NCI-H446 treated with DMSO at 0.1 percent for 48 hours (cell line): ENCODE data around the gene NCAN.
"Not testable (repeated sequence)": the region's sequence is repeated elsewhere in the genome, so short reads cannot be mapped to it uniquely, and the experiment has no call there.

ENCODE experiments used
- DNase-seq: peaks from one replicate; lab custom pipeline; 2025; lab: John Stamatoyannopoulos, UW

Gene NCAN

DNA sequence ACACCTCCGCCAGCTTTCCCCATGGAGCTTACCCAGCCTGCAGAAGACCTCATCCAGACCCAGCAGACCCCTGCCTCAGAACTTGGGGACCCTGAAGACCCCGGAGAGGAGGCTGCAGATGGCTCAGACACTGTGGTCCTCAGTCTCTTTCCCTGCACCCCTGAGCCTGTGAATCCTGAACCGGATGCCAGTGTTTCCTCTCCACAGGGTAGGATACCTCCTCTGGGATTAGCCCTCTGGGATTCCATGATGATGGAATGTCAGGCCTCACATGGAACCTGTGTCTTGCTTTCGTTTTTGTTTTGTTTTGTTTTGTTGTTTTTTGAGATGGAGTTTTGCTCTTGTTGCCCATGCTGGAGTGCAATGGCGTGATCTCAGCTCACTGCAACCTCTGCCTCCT, 17.8 kb upstream of the NCAN start:
- DNase-seq: no peak

DNA sequence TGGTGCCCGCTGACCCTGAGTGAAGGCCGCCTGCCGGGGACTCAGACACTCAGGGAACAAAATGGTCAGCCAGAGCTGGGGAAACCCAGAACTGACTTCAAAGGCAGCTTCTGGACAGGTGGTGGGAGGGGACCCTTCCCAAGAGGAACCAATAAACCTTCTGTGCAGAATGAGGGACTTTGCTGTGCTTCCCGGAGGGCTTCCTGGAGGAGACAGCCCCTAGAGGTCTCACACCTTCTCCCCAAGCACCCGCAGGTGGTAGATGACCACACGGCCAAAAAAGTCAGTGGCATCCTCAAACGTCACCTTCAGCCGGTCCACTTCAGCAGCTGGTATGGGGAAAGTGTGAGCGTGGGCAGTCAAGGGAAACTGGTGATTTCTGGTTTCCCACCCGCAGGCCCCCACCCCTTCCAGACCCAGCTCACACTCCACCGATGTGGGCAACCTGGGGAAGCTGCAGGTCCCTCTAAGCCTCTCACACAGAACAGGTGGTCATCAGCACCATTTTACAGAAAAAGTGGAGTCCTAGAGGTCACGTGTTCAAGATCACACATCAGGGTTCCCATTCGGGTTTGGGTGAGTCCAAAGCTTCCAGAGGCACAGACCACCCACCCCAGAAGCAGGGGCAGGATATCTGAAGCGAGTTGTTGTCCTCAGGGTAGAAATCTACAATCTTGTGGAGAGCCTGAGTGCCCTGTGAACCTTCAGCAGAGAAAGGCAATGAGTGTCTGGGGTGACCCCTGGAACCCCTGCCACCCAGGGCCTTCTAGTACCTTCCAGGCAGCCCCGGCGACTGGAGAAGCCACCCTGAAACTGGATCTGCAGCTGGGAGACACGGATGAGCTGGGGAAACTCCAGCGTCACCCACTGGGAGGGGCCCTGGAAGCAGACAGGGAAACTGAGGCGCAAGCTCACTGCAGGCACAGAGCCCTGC, 9.8 kb upstream of the NCAN start:
- DNase-seq: no peak

DNA sequence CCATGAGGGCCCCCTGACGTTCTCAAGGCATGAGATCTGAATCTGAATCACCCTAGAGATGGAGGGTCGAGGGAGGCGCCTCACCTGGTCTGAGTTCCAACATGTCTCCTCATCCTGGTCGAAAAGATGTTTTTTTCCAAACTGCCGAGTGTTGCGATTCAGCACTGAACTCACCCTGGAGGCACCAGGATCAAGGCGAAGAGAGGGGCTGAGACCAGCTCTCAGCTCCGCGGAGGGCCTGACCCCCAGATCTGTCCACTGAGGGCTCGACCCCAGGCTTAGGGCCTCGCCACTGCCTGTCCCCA, 9.1 kb upstream of the NCAN start:
- DNase-seq: no peak

DNA sequence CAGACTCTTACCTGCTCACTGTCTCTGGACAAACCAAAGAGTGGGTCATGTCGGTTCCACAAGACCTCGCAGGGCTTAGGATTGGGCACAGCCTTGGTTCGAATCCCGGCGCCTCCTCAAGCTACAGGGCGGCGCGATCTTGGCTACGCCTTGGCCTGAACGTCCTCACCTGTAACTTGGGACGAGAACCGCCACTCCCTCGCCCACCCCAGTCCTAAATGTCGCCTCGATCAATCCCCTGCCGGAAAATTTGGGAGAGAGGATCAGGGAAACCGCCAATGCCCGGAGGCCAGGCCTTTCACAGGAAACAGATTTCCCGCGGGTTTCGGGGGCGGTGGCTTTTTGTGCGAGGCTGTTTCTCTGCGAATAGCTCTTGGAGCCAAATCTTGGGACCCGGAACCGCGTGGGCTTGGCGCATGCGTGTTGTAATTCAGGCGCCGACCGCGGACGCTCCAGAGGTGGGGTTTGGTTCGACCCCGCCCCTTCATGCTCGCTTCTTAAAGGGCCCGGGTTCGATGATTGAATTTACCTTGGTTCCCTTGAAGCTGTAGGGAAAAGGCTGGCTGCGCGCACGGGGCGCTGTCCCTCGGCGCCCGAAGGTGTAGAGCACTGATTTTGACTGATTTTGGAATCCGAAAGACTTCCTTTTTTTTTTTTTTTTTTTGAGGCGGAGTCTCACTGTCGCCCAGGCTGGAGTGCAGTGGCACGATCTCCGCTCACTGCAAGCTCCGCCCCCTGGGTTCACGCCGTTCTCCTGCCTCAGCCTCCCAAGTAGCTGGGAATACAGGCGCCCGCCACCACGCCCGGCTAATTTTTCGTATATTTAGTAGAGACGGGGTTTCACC, 8.5 kb upstream of the NCAN start, which contains the start of gene NR2C2AP:
TSS of gene NR2C2AP (minus strand) at position 403 of the 845 bp plus-strand sequence. CDS start at position 49, 354 bp downstream.
- DNase-seq: peak; percentile 91

DNA sequence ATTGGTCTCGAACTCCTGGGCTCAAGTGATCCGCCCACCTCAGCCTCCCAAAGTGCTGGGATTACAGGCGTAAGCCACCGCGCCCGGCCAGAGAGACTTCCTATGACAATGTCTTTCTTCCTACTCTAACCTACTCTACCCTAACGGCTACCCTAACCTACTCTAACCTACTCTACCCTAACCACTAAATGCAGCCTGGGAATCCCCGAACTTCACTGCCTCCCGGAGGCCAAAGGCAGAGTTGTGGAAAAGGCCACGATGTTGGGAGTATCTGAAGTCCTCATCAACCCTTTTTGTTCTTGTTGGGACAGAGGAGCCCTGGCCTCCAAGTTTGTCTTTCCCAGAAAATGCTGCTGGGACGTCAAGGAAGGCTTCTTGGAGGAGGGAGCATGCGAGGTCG, 7.6 kb upstream of the NCAN start:
- DNase-seq: no peak

DNA sequence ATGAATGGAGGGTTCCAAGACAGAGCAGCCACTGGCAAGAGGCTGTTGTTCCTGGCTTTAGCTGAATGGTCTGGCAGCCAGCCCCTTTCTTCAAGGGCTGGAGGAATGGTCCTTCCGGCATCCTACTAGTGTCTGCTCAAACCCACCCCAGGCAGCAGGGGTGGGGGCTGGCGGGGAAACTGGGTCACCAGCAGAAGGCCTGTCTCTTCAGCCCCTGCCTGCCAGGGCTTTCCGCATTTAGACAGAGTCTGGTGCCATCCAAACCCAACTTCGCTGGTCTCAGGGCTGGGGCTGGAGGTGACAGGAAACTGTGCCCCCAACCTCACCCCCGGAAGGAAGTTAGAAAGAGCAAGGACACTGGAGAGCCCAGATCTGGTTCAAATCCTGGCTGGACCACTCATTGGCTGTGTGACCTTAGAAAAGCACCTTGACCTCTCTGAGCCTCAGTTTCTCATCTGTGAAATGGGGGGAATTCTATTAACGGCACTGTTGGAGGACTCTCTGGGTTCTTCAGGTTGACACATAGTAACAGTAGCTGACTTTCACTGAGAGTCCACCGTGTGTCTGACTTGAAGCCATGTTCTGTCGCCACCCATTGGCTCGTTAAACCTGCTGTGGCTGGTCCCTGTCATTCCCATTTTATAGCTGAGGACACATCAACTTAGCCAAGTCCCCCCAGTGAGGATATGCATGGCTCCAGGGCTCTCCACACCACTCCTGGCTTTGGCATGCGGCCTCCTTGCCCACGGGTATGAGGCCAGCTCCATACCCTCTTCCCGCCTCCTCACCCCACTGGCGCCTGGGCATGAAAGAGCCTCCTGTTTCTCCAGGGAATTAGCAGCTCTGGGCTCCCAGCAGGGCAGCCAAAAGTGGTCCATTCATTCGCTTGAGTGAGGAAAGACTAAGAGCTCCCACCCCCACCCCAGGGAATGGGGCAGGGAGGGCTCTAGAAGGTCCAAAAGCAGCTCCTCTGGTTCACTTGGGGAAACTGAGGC, 6.0 kb upstream of the NCAN start:
- DNase-seq: no peak

DNA sequence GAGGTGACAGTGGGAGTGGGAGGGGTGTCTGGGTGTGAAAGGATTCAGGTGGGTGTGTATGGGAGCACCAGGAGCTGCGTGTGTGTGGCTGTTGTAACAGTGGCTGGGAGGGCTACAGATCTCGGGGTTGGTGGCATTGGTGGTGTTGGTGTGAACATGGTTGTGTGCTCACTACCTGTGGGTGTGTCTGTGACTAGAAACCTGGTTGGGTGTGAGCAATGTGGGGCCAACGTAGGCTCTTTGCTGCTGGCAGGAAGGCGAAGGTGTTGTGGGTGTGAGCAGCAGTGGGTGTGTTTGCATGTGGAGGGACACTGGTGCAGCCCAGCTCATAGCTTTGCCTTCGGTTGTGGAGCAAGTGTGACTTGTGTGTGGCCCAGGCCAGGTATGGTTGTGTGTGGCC, 4.8 kb upstream of the NCAN start:
- DNase-seq: no peak

DNA sequence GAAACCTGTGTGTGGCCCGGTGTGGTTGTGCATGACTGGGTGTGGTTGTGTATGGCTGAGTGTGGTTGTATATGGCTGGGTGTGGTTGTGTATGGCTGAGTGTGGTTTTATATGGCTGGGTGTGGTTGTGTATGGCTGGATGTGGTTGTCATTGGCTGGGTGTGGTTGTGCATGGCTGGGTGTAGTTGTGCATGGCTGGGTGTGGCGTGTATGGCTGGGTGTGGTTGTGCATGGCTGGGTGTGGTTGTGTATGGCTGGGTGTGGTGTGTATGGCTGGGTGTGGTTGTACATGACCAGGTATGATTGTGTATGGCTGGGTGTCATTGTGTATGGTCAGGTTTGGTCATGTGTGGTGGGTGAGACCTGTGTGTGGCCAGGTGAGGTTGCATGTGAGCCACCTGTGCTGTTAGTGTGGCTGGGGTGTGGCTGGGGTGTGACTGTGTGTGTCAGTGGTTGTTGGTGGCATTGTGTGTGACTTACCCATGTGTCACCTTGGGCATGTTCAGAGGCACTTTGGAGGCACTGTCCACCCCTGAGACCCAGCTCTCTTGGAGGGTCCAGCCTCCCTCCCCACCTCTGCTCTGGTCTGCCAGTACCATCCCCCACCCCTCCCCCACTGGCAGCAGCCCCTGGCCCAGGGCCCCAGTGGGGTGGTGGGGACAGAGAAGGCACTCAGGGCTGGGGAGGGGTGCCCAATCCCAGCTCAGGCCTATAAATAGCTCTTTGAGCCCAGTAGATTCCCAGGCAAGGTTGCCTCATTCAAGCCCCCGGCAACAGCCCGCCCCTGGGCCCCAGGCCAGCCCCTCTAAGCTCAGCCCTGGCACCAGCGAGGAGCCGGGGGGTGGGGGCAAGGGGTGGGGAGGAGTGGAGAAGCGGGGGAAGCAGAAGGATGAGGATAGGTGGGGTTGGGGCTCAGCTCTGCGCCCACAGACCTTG, 3.9 kb upstream of the NCAN start:
- no peak for DNase-seq

DNA sequence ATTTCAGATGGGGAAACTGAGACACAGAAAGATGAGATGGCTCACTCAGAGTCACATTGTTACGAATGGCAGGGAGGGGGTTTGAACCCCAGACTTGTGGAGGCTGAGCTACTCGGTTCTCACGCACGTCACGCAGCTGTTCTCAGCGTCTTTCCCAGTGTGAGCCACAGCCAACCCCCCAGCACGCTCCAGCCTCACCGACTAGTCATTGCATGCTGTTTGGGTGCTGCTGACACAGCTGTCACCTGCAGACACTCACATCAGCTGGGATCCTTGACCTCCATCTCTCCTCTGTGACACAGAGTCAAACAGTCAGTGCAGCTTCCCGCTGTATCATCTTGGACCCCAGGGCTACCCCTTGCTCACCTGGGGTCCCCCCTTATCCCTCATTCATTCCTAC, 2.4 kb upstream of the NCAN start:
- DNase-seq: no peak

DNA sequence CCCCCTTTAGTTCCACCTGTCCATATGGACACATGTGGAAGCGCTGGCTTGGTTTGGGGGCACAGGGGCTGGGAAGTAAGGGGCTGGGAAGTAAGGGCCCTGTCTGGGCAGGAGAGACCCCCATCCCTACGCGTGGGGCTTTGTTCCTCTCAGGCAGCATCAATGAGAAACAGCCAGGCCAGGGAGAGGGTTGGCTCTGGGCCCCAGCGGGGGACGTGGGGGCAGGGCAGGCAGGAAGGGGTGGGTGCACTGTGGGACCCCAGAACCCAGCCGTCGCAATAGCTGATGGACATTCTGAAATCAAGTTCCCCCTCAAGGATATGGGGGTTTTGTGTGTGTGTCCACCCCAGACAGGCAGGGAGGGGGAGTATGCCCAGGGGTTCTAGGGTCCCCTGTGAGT, 1.2 kb downstream of the NCAN start:
- no peak for DNase-seq

DNA sequence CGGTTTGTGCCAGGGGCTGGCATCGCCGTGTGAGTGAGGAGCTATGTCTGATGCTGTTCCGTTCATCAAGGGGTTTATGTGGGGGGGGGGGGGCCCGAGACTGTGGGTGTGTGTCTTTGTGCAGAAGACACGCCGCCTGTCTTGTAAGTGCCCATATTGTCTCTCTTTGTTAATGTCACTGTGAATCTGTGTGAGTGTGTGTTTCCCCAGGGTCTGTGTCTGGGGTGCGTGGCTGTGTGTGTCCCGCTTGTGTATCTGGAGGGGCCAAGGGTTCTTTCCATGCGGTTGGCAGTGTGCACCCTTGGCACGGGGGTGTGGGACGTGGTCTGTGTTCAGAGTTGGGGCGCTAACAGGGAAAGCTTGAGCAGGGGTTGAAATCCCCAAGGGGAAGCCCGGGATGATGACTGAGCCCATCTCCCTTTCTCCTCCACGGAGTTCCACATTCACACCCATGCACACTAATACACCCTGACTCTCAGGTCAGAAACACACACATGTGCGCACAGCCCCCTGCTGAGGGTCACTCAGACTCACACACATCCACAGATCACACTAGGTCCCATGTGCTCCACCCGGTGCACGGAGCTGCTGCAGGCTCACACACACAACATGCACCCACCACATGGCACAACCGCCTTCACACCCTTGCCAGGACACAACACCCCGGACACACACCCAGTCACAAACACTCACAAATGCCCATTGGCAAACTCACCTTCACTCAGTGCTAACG, 1.8 kb downstream of the NCAN start:
- no peak for DNase-seq

DNA sequence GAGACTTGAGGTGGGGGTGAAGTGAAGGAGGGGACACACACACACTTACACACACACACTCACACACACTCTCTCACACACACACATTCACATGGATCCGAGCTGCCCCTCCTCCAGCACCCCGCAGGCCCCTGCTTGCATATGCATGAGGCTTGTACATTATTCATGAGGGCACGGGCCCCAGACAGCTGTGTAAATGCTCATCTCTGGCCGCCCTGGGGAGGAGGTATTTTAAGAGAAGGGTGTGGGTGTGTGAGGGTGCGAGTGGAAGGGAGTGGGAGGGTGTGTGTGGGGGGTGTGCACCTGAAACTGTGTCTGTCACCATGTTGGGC, 2.4 kb downstream of the NCAN start:
- DNase-seq: no peak

DNA sequence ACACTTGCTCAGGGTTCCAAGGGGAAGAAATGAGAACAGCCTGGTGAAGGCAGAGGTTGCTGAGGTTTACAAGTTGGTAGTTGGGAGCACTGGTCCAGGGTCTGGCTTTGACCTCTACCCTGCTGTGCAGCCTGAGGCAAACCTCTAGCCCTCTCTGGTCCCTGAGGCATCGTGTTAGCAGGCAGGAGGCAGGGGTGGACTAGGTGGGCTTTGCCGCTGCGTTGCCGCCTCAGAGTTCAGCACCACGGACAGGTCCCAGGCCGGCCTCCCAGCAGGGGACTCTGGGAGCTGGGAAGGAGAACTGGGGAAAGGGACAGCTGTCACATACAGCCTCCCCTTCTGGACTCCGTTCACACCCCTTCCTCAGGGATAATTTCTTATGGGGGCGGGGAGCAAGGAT, 3.1 kb downstream of the NCAN start:
- no peak for DNase-seq

DNA sequence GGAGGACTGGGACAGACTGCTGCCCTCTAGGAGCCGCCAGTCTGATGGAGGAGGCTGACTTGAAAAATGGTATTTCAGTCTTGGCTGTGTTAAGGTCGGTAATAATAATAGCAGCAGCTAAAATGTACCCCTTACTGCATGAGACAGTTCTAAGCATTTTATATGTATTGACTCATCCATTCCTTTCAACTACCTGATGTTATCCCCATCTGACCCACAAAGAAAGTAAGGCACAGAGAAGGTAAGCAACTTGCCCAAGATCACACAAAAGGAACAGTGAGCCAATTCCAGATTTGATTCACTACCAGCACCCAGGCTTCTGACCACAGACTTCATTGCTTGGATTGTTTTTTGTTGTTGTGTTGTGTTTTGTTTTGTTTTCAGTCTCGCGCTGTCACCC, 4.0 kb downstream of the NCAN start:
- DNase-seq: no peak

DNA sequence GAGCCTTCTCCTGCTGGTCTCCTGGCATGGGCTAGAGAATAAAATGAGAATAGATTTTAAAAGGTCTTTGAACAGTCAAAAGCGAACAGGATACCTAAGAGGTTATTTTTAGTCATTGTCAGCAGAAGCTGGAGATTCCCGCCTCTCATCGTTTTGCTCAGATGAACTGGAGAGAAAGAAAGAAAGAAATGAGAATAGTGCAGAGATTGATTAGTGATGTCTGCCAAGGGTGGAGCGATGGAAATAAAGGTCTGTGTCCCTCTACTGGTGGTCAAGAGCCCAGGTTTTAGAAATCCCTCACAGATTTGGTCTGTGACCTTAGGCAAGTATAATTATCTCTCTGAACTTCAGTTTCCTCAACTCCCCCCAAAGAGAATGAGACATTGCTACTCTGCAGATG, 5.3 kb downstream of the NCAN start:
- DNase-seq: peak; percentile 32

DNA sequence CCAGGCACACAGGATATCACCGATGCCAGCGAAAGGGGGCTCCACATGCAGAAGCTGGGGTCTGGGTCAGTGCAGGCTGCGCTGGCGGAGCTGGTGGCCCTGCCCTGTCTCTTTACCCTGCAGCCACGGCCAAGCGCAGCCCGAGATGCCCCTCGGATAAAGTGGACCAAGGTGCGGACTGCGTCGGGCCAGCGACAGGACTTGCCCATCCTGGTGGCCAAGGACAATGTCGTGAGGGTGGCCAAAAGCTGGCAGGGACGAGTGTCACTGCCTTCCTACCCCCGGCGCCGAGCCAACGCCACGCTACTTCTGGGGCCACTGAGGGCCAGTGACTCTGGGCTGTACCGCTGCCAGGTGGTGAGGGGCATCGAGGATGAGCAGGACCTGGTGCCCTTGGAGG, 7.2 kb downstream of the NCAN start:
- DNase-seq: no peak

DNA sequence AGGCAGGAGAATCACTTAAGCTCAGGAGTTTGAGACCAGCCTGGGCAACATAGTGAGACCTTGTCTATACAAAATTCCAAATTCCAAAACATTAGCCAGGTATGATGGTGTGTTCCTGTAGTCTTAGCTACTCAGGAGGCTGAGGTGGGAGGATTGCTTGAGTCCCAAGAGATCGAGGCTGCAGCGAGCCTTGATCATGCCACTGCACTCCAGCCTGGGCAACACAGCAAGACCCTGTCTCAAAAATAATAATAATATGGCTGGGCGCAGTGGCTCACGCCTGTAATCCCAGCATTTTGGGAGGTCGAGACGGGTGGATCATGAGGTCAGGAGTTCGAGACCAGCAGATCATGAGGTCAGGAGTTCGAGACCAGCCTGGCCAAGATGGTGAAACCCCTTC, 9.2 kb downstream of the NCAN start:
- not testable (repeated sequence) for DNase-seq

DNA sequence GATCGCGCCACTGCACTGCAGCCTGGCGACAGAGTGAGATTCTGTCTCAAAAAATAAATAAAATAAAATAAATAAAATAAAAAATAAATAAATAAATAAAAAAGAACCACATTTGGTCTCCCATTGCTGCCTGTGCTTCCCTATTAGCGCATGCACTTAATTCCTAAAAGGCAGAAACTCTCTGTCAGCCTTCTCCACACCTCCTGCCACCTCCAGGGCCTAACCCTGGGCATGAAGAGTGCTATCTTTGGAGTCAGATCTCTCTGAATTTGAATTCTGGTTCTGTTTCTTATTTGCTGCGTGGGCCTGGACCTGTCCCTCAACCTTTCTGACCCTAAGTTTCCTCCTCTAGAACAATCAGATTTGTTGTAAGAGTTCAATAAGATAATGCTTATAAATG, 11.3 kb downstream of the NCAN start:
- no peak for DNase-seq

DNA sequence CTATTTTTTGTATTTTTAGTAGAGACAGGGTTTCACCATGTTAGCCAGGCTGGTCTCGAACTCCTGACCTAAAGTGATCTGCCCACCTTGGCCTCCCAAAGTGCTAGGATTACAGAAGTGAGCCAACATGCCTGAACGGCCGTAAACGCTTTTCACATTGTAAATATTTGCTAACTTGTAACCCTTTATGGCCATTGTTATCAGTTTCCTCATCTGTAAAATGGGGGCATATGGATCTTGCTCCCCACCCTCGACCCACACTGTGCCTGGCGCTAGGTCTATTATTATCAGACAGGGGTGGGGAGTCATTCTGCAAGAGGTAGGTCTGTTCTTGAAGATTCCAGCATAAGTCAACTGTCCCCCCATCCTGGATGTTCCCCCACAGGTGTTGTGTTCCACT, 11.9 kb downstream of the NCAN start:
- no peak for DNase-seq

DNA sequence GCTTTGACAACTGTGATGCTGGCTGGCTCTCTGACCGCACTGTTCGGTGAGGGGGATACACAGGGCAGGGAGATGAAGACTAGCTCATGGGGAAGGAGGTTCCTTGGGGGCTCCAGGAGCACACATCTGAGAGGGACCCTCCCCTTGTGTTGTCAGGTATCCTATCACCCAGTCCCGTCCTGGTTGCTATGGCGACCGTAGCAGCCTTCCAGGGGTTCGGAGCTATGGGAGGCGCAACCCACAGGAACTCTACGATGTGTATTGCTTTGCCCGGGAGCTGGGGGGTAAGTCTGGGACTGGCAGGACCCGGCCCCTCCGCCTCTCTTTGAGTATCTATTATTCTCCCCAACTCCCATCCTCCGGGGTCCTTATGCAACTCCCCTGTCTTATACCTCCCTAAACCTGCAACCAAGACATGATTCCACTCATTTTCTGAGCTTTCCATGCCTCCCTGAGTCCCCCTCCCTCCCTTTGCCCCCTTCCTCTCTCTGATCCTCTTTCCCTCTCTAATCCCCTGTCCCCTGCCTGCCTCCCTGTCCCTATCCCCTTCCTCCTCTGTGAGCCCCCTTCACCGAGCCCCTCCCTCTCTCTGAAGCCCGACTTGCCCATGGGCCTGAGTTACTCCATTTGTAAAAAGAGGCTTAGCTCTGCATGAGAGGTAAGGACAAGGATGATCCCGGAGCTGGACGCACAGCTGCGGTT, 12.5 kb downstream of the NCAN start:
- DNase-seq: no peak
